H54 (cell line): Measurements from ENCODE around the gene ADAMTS18.

Source experiments
- DNase-seq: peaks from one replicate; pipeline ENCODE4 v3.0.0; 2011; ENCODE audit warnings: low spot score, mixed read lengths; ENCODE audit not compliant: insufficient read length
- FAIRE-seq: peaks from 3 replicates; lab custom pipeline; 2011; peaks lifted over from hg19 to GRCh38; lab: Jason Lieb, UNC
- POLR2A ChIP-seq: IDR thresholded peaks from 2 replicates; pipeline ENCODE4 v1.6.1; 2011; ENCODE audit warnings: low read depth, mild to moderate bottlenecking, low read length

The ADAMTS18 gene

DNA sequence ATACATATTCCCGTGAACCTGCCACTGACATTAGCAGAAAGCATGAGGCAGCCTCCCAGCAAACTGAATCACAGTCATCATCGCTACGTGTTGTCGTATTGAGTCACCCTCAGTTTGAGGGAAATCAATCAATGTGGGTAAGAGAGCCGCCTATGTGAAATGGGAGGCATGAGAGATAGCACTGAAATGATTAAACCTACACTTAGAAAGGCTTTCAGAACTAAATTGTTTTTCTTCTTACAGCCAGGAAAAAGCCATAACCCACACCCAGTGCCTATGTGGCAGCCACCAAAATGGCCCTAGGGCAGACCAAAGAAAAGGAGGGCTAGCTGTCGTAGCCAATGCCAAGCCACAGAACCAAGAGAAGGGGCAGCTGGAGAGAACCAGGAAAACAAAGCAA lies 90.5 kb downstream of the ADAMTS18 start:
- no peak for TF ChIP-seq POLR2A
- FAIRE-seq, result peak; percentile 97
- peak; percentile 17 for DNase-seq

DNA sequence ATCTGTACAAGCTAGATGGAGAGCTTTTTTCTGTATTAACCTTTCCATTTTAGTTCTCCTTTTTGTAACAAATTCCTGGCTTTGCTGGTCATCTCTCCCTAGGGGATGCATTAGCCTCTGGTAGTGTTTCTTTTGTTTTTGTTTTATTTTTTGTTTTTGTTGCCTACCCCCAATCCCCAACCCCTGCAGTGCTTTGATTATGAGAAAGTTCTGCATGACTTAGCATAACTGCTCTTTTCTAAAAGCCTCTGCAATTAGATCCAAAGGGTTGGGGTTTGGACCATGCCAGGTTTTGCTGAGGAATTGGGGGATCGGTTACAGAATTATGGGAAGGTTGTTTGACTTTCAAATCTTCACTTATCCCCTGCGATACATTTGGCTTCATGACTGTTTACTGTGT lies 98.2 kb downstream of the ADAMTS18 start:
- TF ChIP-seq POLR2A, result no peak
- DNase-seq, result no peak
- FAIRE-seq, result no peak

DNA sequence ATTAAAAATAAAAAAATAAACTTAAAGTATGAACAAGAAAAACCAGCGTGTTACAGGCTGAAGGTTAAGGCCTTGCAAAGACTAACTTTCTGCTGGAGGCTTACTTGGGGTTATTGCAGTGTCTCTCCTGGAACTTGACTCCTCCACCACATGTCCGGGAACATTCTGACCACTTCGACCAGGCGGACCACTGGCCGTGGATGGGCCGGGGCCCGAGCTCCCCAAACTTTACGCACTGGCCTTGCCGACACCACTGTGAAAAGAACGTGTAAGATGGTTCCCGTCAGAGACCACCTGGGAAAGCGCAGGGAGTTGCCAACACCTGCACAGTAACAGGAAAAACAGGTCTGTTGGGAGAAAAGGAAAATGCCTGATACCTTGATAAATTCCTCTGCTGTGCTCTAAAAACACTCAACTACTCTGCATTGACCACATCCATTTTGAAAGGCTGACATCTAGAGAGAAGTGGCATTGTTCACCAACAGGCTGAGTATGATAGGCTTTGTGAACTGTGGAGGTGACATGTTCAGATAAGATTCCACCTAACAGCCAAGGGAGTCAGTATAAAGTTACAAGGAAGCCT lies 99.1 kb downstream of the ADAMTS18 start:
- TF ChIP-seq POLR2A, result no peak
- no peak for DNase-seq
- FAIRE-seq, result no peak

DNA sequence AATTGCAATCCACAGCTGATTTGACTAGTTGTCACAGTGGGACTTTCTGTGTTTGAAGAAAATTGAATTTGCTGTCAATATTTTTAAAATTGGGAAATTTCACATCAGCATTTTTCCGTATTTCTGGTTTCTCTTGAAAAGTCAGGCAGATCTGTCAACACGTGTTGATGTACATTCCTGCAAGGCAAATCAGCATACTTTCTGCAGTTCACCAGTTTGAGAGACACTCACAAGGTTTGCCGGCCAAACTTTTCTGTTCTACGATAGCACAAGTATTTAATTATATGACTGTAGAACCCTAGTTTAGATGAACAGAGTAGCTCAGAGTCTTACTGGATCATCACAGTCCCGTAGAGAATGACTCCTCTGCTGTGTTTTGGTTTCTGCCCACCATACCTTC lies 102.0 kb downstream of the ADAMTS18 start:
- TF ChIP-seq POLR2A, result no peak
- FAIRE-seq, result no peak
- no peak for DNase-seq

DNA sequence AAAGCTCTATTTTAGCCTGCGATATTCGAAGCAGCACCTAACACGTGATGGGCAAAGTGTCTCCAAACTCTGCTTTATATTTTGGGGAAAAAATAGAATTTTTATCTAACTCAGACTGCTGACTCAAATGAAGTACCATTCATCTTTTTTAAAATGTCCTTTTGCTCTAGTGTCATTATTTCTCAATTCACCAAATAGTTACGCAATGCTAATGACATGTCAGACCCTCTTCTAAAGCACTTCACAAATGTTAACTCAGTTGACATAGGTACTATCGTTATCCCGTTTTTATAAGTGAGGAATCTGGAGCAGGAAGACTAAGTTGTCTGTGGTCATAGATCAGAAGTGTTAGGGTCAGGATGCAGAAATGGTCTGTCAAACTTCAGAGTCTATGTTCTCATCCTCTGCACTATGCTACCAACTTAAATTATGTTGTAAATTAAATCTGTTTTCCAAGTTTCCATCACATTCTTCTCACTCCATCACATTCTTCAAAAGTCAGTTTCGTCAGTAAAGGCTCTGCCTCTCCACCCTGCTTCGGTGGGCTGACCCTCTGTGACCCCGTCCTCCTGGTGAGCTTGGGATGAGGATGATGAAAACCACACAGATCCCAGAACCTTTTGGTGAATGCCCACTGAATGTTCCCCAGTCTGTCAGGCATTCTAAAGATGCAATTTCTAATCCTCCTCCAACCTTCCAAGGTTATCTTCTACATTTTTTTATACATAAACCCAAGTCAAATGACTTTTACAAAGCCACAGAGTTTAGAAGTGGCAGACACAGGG lies 102.8 kb downstream of the ADAMTS18 start:
- DNase-seq, result no peak
- FAIRE-seq, result no peak
- no peak for TF ChIP-seq POLR2A

DNA sequence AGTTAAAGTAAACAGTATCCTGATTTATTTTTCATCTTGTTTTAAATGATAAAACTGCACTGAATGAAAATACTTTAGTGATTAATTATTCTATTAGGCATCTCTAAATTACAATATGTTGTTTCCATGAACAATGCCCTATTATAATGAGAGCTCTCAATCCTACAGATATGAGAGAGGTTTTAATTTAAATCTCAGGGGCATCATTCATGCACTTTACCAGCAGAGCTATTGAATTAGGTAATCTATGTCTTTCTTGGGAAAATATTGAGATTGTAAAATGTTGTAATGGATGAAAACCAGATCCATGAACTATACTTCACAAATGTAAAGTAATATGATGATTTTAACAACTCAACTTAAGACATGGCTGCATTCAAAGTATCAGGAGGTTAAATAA lies 103.8 kb downstream of the ADAMTS18 start:
- FAIRE-seq, result no peak
- DNase-seq, result no peak
- no peak for TF ChIP-seq POLR2A

DNA sequence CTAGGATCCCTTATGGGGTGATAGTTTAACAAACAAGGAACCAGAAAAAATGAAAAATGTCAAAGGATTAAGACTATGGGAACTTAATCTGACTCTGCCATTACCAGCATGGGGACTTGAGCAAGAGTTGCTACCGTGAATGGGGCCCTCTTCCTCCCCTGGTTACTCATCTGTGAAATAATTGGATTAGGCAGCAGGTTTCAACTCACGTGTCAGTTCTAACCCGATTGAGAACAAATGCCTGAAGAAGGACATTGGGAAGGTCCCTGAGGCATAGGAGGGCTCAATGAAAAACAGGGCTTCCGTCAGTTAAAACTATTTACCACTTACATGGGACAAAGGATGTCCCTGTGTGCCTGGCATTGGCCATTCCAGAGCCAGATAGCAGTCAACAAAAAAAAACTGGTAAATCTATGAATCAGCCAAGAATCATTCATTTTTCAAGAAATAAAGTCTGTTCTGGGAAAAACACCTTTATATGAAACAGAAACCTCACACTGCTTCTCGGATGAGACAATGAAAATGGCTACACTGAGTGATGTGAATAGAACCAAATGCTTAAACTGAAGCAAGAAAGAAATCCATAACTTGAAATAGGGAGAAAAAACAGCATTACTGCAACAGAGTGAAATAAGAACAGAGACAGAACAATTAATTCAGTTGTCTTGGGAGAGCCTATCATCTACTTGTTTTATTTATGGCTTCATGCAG lies 104.3 kb downstream of the ADAMTS18 start:
- TF ChIP-seq POLR2A, result no peak
- FAIRE-seq, result no peak
- no peak for DNase-seq

DNA sequence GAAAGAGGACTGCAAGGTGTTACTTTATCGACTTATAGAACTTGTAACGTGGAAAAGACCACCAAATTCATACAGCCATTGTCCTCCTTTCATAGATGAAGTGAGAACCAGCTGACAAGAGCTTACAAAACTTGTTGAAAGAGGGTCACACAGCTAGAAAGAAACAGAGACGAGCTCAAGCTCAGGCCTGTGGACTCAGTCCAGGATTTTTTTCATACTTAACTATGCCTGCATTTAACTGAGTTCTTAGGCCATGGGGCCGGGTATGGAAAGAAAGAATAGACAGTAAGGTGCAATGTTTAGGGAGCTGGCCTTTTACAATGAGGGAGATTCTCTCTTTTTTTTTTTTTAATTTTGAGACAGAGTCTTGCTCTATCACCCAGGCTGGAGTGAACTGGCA lies 106.1 kb downstream of the ADAMTS18 start:
- TF ChIP-seq POLR2A, result no peak
- no peak for FAIRE-seq

DNA sequence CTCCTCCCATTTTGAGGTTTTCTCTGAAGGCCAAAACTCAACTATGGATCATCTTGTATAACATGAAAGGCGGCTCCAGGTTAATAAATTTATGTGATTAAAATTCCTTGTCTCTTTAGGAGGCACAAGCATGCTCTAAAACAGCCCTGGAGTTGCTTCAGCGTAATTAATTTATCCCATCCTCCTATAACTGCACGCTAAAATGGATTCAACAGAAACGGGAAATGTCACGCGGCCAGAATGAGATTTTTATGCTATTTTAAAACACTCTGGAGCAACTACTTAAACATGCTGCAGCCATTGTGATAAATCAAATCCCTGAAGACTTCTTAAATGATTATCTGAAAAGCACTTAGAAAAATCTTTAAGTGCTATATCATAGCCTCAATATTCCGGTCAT lies 106.6 kb downstream of the ADAMTS18 start:
- DNase-seq, result no peak
- no peak for TF ChIP-seq POLR2A
- FAIRE-seq, result no peak

More for the DNA sequence above, 106.1 kb downstream of the ADAMTS18 start:
- DNase-seq, result no peak

DNA sequence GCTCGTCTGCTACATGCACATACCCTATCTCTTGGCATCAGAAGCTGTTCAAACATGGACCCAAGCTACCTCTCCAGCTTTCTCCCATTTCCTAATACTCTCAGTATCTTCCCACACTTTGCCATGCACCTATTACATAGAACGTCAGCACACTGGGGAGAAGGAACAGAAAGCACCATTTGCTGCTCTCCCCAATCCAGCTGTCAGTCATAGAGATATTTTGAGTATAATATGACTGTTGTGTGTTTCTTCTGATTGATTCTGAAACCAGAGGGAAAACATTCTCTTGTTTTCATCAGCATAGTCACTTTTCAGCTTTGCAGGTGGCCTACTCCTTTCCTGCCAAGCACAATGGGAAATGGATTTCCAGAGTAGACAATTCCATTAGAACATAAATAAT lies 107.1 kb downstream of the ADAMTS18 start:
- DNase-seq (no peak), FAIRE-seq (no peak)

DNA sequence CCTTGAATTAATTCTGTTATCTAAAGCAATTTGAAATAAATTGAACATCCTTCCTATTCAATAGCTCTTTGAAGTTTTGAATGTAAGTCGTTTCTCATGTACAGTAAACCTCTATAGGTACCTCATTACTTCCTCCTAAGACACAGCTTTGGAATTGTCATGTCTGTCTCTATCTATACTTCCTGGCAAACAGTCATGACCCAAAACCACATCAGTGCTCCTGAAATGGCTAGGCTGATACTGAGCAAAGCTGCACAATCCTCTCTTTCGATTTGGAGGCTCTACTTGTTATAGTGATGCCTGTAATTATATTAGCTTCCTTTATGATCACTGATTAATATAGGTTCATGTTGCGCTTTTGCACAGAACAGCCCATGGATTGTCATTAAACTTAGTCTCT lies 110.1 kb downstream of the ADAMTS18 start:
- DNase-seq (no peak), FAIRE-seq (no peak)
- no peak for TF ChIP-seq POLR2A

More for the DNA sequence above, 107.1 kb downstream of the ADAMTS18 start:
- TF ChIP-seq POLR2A, result no peak

DNA sequence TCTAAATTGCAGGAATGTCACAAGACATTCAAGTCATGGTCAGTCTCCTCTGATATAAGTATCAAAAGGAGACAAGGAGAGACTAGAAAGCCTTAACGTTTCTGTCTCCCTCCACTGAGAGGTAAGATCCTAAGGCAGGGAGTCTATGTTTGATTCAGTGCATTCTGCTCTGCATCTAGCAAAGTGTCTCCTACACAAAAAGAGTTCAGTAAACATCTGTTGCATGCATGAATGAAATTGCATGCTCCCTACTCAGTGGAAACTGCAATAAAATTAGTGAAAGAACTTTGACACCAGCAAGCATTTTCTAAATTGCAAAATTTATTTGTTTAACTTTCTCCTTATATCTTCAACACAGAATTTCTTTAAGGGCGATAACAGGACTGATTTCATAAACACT lies 111.1 kb downstream of the ADAMTS18 start:
- FAIRE-seq, result no peak
- DNase-seq, result no peak

DNA sequence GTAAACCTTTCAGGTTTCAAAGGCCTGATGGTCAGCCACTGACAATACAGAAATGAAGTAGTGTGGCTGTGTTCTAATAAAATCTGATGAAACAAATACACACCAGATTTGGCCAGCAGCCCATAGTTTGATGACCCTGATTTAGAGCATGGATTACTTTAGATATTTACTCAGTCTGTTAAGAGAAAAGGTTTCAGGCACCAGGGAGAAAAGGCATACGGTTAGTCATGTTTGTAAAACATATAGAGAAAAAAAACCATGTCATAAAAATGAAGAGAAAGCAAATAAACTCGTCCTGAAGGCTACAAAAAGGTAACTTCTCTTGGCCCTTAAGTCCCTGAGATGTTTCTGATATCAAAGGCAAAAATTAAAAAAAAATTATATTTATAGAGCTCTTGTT lies 112.1 kb downstream of the ADAMTS18 start:
- no peak for TF ChIP-seq POLR2A
- FAIRE-seq, result no peak
- no peak for DNase-seq

More for the DNA sequence above, 111.1 kb downstream of the ADAMTS18 start:
- no peak for TF ChIP-seq POLR2A

DNA sequence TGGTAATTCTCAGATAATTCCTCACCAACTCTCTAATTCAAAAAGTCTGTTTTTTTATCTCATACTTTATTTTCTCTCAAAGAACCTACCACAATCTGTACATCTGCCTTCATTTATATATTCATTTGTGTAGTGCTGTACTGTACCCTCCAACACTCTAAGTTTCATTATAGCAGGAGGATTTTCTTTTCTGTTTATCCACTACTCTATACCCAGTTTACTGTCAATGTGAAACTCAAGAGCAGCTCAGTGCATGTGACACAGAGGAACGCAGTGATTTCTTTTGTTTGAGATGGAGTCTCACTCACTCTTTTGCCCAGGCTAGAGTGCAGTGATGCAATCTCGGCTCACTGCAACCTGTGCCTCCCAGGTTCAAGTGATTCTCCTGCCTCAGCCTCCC lies 117.8 kb downstream of the ADAMTS18 start:
- FAIRE-seq (no peak), DNase-seq (no peak)
- TF ChIP-seq POLR2A, result no peak
